AG09319 (cell line): ENCODE measurements around the gene BCAT1.

ENCODE experiments used
- DNase-seq: peaks from one replicate; pipeline ENCODE4 v3.0.0-alpha.2; 2010; ENCODE audit warnings: low read depth; ENCODE audit errors: extremely low read depth
- TF ChIP-seq, protein P1 (sequence below): IDR thresholded peaks from 2 replicates; pipeline ENCODE4 v1.5.1; 2011; ENCODE audit warnings: low read depth, mild to moderate bottlenecking, inconsistent platforms, low read length, moderate library complexity

Gene BCAT1

GRCh38 chr12:24955853-24956252 lies 7.0 kb upstream of the BCAT1 start:
- TF ChIP-seq, protein P1, sequence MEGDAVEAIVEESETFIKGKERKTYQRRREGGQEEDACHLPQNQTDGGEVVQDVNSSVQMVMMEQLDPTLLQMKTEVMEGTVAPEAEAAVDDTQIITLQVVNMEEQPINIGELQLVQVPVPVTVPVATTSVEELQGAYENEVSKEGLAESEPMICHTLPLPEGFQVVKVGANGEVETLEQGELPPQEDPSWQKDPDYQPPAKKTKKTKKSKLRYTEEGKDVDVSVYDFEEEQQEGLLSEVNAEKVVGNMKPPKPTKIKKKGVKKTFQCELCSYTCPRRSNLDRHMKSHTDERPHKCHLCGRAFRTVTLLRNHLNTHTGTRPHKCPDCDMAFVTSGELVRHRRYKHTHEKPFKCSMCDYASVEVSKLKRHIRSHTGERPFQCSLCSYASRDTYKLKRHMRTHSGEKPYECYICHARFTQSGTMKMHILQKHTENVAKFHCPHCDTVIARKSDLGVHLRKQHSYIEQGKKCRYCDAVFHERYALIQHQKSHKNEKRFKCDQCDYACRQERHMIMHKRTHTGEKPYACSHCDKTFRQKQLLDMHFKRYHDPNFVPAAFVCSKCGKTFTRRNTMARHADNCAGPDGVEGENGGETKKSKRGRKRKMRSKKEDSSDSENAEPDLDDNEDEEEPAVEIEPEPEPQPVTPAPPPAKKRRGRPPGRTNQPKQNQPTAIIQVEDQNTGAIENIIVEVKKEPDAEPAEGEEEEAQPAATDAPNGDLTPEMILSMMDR: no peak
- no peak for DNase-seq

DNA sequence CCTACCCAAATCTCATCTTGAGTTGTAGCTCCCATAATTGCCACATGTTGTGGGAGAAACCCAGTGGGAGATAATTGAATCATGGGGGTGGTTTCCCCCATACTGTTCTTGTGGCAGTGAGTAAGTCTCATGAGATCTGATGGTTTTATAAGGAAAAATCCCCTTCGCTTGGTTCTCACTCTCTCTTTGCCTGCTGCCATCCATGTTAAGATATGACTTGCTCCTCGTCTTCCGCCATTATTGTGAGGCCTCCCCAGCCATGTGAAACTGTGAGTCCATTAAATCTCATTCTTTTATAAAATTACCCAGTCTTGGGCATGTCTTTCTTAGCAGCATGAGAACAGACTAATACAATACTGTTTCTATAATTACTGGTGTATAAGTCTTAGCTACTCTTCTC lies 6.5 kb upstream of the BCAT1 start:
- DNase-seq: no peak
- TF ChIP-seq, protein P1: no peak

- DNase-seq: no peak
Measured at GRCh38 chr12:24954261-24954660, 5.4 kb upstream of the BCAT1 start.

GRCh38 chr12:24952389-24952788 lies 3.5 kb upstream of the BCAT1 start:
- no peak for DNase-seq
- TF ChIP-seq, protein P1: no peak

More at GRCh38 chr12:24954261-24954660, 5.4 kb upstream of the BCAT1 start:
- TF ChIP-seq, protein P1: no peak

- no peak for DNase-seq
- TF ChIP-seq, protein P1: no peak
Measured at GRCh38 chr12:24950231-24950834, 1.4 kb upstream of the BCAT1 start.

DNA sequence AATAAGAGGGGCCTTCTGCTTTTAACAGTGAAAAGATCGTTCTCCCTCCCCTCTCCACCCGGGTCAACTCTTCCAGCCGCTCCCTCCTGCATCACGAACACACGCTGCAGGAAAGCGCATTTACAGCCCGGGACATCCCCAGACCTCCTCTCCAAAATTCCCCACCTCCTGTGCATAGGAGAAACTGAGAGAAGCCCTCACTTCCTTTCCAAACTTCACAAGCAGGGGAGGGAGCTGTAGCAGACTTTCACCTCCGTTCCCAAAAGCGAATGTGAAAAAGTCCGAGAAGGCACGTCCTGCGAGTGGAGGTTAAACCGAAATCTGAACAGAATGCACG lies 513 bp downstream of the BCAT1 start:
- DNase-seq: no peak
- TF ChIP-seq, protein P1: no peak

- TF ChIP-seq, protein P1: no peak
- no peak for DNase-seq
Measured at GRCh38 chr12:24947541-24948419, 1.1 kb downstream of the BCAT1 start.
